GM18511 (cell line): Measurements from ENCODE around the gene NYAP1.
"Not testable (repeated sequence)": the region's sequence is repeated elsewhere in the genome, so short reads cannot be mapped to it uniquely, and the experiment has no call there.

Experiments
- ATAC-seq: cut with Tn5 transposase; IDR thresholded peaks from one replicate; pipeline ENCODE4 v1.9.1; 2021; ENCODE audit warnings: mild to moderate bottlenecking, moderate library complexity; ENCODE audit not compliant: unreplicated experiment

Gene NYAP1

GRCh38 chr7:100481466-100481865 is 2.3 kb upstream of the NYAP1 start:
- ATAC-seq, result no peak

- no peak for ATAC-seq
Observed at GRCh38 chr7:100482728-100483089, 1.0 kb upstream of the NYAP1 start.

GRCh38 chr7:100483090-100483721 is 521 bp upstream of the NYAP1 start:
- ATAC-seq, result peak; percentile 60

DNA sequence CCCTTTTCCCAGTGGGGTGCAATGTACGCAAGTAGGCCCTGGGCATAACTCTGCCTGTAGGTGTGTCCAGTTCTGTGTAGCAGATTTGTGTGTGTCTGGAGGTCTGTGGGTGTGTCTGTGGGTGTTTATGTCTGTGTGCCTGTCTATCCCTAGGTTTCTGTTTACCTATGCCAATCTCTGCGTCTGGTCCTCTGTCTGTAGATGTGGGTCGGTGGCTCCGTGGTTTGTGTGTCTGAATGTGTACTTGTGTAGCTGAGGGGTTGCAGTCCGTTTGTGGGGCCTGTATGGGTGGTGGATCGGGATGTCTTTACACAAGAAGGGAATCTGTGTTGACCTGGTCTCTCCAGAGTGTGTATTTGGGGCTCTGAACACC is 932 bp downstream of the NYAP1 start:
- ATAC-seq, result no peak

GRCh38 chr7:100485471-100485876 is 1.7 kb downstream of the NYAP1 start:
- ATAC-seq, result no peak

DNA sequence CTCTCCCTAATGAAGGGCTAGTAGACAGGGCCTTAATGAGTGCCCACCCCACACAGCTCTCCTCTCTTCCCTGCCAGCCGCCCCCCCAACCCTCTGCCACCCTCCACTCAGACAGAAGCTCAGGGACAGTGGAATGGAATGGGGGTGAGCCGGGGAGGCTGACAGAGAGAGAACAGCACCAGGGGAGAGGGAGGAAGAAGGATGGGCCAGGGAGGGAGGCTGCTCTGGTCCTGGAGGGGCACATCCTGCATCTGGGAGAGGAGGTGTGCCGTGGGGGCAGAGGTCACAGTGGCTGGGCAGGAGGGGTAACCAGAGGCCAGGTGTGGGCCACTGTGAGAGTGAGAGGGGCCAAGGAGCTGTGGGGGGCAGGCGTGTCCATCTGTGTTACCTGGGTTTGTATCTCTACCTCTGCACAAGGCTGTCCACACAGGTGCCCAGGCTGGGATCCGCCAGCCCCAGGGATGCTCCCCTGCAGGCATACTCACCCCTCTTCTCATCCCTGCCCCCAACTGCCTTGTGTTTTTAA is 2.4 kb downstream of the NYAP1 start:
- no peak for ATAC-seq

GRCh38 chr7:100486753-100487446 is 3.2 kb downstream of the NYAP1 start:
- no peak for ATAC-seq

DNA sequence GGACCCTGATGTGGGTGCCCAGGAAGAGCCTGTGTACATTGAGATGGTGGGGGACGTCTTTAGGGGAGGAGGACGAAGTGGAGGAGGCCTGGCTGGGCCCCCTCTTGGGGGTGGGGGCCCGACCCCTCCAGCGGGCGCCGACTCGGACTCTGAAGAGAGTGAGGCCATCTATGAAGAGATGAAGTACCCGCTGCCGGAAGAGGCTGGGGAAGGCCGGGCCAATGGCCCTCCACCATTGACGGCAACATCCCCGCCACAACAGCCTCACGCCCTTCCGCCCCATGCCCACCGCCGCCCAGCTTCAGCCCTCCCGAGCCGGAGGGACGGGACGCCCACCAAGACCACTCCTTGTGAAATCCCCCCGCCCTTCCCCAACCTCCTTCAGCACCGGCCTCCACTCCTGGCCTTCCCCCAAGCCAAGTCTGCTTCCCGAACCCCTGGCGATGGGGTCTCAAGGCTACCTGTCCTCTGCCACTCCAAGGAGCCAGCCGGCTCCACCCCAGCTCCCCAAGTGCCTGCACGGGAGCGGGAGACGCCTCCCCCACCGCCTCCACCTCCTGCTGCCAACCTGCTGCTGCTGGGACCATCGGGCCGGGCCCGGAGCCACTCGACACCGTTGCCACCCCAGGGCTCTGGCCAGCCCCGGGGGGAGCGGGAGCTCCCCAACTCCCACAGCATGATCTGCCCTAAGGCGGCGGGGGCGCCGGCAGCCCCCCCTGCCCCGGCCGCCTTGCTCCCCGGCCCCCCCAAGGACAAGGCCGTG is 4.8 kb downstream of the NYAP1 start:
- no peak for ATAC-seq

GRCh38 chr7:100489121-100489520 is 5.4 kb downstream of the NYAP1 start:
- ATAC-seq, result no peak

GRCh38 chr7:100489824-100490223 is 6.1 kb downstream of the NYAP1 start:
- ATAC-seq, result no peak

DNA sequence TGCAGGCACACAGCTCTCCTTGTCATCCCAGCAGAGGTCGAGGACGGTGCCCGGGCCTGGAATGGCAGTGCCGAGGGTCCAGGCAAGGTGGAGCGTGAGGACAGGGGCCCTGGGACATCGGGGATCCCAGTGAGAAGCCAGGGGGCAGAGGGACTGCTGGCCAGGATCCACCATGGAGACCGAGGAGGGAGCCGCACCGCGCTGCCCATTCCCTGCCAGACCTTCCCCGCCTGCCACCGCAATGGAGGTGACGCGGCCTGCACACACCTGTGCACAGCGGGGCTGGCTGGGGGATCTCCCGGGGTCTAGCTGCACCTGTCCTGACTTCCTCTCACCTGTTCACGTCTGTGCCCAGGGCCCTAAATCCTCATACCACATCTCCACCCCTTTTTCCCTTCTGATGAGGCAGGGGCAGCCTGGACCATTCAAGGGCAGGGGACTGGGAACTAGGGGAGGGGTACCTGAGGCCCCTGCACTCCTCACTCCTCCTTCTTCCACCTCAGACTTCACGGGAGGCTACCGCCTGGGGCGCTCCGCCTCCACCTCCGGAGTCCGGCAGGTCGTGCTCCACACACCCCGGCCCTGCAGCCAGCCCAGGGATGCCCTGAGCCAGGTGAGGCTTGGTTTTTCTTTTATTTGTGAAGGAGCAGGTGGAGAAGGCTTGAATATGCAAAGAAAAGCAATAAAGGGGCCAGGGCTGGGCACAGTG is 6.9 kb downstream of the NYAP1 start:
- ATAC-seq, result no peak

- no peak for ATAC-seq
Observed at GRCh38 chr7:100491192-100491578, 7.5 kb downstream of the NYAP1 start.

GRCh38 chr7:100492738-100493475 is 9.2 kb downstream of the NYAP1 start:
- no peak for ATAC-seq

GRCh38 chr7:100493476-100494264 is 9.9 kb downstream of the NYAP1 start:
- ATAC-seq, result no peak

DNA sequence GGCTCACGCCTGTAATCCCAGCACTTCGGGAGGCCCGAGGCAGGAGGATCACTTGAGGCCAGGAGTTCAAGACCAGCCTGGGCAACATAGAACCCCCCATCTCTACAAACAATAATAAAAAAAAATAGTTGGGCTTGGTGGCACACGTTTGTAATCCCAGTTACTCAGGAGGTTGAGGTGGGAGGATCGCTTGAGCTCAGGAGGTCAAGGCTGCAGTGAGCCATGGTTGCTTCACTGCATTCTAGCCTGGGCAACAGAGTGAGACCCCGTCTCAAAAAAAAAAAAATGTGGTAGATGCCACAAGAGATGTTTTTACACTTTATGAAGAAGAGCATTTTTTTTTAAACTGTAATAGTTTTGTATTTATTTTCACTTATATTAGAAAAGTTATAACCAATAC is 12.8 kb downstream of the NYAP1 start:
- no peak for ATAC-seq

DNA sequence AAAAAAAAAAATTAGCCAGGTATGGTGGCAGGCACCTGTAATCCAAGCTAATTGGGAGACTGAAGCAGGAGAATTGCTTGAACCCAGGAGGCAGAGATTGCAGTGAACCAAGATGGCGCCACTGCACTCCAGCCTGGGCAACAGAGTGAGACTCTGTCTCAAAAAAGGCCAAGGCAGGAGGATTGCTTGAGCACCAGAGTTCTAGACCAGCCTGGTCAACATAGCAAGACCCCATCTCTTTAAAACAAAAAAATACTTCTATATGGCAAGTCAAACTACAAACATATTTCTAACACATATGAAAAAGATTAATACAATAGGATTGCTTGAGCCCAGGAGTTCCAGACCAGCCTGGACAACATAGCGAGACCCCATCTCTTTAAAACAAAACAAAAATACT is 17.0 kb downstream of the NYAP1 start:
- not testable (repeated sequence) for ATAC-seq

- ATAC-seq, result not testable (repeated sequence)
Observed at GRCh38 chr7:100504031-100504430, 20.3 kb downstream of the NYAP1 start.

DNA sequence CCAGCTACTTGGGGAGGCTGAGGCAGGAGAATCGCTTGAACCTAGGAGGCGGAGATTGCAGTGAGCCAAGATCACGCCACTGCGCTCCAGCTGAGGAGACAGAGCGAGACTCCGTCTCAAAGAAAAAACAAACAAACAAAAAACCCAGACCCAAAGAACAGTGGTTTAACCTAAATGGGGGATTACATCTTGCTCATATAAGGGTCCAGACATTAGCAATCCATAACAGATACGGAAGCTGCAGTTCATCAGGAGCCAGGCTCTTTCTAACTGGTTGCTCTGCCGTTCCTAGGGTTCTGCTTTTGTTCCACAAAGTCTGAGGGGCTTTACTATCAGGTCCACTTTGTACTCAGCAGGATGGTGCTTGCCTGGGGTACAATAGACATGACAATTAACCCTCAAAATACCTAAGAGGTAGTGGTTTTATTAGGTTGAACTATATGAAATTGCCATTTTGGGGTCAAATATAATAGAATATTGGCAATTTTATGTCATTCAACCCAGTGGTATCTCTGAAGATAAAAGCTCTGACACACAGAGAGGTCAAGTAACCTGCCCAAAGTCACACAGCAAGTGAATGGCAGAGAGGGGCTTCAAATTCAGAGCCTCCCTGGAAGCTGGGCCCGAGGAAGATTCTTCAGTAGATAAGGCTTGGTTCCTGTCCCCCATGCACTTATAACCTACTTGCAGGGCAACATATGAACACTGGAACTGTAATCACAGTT is 21.3 kb downstream of the NYAP1 start:
- no peak for ATAC-seq

GRCh38 chr7:100506356-100506923 is 22.7 kb downstream of the NYAP1 start:
- ATAC-seq, result no peak
